Ectodermal cell (in vitro differentiated cells): ENCODE measurements around the gene AMBRA1.

Source experiments
- H3K27ac ChIP-seq: 2 replicates; pipeline ENCODE4 v1.7.0; 2013; ENCODE audit warnings: mild to moderate bottlenecking, low read depth, low read length; ENCODE audit not compliant: insufficient read depth, poor library complexity, severe bottlenecking
- H3K27me3 ChIP-seq: 2 replicates; pipeline ENCODE4 v1.7.0; 2013; ENCODE audit warnings: mild to moderate bottlenecking, low read length; ENCODE audit not compliant: insufficient read depth, control insufficient read depth, poor library complexity, severe bottlenecking
- H3K36me3 ChIP-seq: one replicate; pipeline ENCODE4 v1.7.0; 2013; ENCODE audit warnings: low read length; ENCODE audit not compliant: control insufficient read depth, insufficient read depth
- H3K4me1 ChIP-seq: one replicate; pipeline ENCODE4 v1.7.0; 2013; ENCODE audit warnings: low read length; ENCODE audit not compliant: control insufficient read depth, insufficient read depth
- H3K4me3 ChIP-seq: 2 replicates; pipeline ENCODE4 v1.7.0; 2013; ENCODE audit warnings: low read depth, low read length, control low read depth; ENCODE audit not compliant: insufficient read depth
- H3K9me3 ChIP-seq: 2 replicates; pipeline ENCODE4 v1.7.0; 2013; ENCODE audit warnings: mild to moderate bottlenecking, low read length, moderate library complexity; ENCODE audit not compliant: control insufficient read depth
- WGBS, 2 experiments: methylation state at CpG; one replicate each; pipeline ENCODE4 v1.1.7; 2013; ENCODE audit warnings: missing lambda C conversion rate in 2 of 2; 5-methylcytosine and 5-hydroxymethylcytosine counted together

The AMBRA1 gene

DNA sequence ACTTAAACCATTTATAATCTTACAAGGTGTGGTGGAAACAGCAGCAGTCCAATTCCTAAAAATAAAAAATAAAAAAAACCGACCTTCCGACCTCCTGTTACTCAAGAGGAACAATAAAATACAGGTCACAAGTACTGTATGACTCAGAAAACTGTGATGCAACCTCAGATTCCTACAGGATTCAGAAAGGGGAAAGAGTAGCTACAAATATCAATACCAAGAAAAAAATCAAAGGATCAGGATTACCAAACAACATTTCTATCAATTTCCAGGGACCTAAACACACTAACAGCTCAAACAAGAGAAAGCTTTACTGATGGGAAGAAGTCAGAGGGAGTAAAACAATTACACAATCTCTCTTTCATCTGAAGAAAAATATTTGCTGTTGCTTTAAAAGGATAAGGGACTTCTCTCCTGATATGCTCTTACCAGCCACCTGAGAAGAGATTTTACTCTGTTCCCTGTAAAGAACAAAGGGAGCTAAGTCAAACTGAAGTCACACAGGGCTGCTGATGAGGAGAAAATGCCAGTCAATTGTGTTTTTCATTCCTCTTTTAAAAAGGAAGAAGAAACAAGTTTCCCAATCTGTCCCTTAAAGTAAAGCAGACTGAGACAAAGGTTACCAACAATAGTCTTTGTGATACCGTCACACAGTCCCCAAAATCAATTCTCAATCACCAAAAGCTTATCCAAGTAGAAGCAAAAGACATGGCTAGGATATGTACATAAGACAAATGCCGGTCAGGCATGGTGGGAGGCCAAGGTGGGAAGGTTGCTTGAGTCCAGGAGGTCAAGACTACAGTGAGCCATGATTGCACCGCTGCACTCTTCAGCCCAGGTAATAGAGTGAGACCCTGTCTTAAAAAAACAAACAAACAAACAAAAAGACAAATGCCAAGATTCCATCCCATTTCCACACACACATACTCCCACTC is 39.3 kb downstream of the AMBRA1 start:
- H3K27me3 ChIP-seq, result no peaks in the 10 kb centered on the region
- no peaks in the 10 kb centered on the region for H3K9me3 ChIP-seq
- H3K36me3 ChIP-seq, result no peaks in the 10 kb centered on the region
- H3K4me3 ChIP-seq, result no peak overlapping the region
- WGBS, 2 experiments, result 56% methylated on average over 5 of the region's 5 CpGs
- H3K27ac ChIP-seq, result peak overlapping the region; percentile 80
- H3K4me1 ChIP-seq, result peaks cover 19% of the 10 kb centered on the region

DNA sequence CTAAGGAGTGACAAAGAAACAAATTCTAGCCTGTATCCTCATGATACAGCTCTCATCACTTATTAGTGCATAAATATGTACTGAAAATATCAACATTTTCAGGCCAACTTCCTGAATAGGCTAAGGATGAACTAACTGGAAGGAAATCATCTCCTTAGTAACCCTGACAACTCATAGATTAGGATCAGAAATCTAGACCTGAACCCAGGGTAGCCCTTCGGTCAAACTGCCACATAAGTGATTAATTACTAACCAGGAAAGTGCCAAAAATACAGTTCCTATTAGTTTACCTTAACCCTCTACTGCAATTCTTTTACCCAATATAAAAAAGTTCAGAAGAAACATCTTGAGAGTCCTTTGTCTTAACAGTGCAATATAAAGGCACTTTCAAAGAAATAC is 40.0 kb downstream of the AMBRA1 start:
- H3K36me3 ChIP-seq, result no peaks in the 10 kb centered on the region
- no peaks in the 10 kb centered on the region for H3K27me3 ChIP-seq
- no peaks in the 10 kb centered on the region for H3K9me3 ChIP-seq
- no peak overlapping the region for H3K4me3 ChIP-seq
- 92 to 100% methylated on average over 1 of the region's 1 CpG for WGBS, 2 experiments
- peaks cover 19% of the 10 kb centered on the region for H3K4me1 ChIP-seq
- peak overlapping the region; percentile 18 for H3K27ac ChIP-seq

DNA sequence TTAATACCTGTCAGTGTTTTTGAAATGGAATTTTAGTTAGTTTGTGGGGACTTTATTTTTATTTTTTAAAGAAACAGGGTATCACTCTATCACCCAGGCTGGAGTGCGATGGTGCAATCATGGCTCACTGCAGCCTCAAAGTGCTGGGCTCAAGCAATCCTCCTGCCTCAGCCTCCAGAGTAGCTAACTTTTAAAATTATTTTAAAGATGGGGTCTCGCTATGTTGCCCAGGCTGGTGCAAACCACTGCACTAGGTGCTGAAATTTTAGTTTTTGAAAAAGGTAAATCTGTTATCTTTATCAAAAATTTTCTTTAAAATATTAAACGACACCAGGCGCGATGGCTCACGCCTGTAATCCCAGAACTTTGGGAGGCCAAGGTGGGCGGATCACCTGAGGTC is 42.6 kb downstream of the AMBRA1 start:
- Histone ChIP-seq H3K9me3 (no peaks in the 10 kb centered on the region), H3K27ac (no peak overlapping the region), H3K36me3 (peaks cover 4% of the 10 kb centered on the region), H3K4me1 (peaks cover 19% of the 10 kb centered on the region), H3K4me3 (no peak overlapping the region), H3K27me3 (no peaks in the 10 kb centered on the region)
- 94% methylated on average over 7 of the region's 7 CpGs for WGBS, 2 experiments

DNA sequence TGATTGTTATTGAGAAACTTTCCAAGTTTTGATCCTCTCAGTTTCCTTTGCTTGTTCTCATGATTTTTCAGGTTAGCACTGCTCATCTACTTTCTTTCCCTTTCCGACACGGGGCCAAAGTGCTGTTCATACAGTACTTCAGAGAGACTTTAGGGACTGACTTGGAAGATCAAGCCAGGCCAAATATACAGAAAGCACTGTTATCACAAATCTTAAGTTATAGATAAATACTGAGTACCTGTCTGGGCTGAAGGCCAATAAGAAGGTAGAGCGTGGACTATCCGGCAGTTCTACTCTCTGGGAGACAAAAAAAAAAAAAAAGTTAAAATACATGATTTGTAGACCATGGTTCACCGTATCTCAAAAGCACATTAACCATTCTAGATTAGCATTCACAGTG is 46.2 kb downstream of the AMBRA1 start:
- Histone ChIP-seq H3K36me3 (peaks cover 16% of the 10 kb centered on the region), H3K4me1 (no peaks in the 10 kb centered on the region), H3K27ac (no peak overlapping the region), H3K4me3 (no peak overlapping the region), H3K9me3 (no peaks in the 10 kb centered on the region), H3K27me3 (no peaks in the 10 kb centered on the region)
- WGBS, 2 experiments, result 96 to 98% methylated on average over 5 of the region's 5 CpGs

DNA sequence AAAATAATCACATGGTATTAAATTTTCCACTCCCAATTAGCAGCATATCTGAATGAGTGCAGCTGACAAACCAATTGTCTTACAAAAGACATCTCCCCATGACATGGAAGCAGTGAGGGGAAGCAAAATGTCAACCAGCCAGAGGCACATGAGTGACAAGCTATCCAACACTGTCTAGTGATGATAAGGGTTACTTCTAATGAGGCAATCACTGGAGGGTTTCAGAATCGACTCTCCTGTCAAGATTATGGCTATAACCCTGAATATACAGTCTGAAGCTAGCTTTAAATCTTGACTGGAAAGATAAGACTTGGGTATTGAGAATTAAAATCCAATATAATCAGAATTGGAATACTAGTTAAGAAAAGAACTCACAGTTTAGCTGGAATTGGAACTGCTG is 50.3 kb downstream of the AMBRA1 start:
- WGBS, 2 experiments, result 100% methylated on average over 1 of the region's 1 CpG
- Histone ChIP-seq H3K36me3 (peaks cover 21% of the 10 kb centered on the region), H3K27me3 (no peaks in the 10 kb centered on the region), H3K27ac (no peak overlapping the region), H3K9me3 (no peaks in the 10 kb centered on the region), H3K4me1 (no peaks in the 10 kb centered on the region), H3K4me3 (no peak overlapping the region)

DNA sequence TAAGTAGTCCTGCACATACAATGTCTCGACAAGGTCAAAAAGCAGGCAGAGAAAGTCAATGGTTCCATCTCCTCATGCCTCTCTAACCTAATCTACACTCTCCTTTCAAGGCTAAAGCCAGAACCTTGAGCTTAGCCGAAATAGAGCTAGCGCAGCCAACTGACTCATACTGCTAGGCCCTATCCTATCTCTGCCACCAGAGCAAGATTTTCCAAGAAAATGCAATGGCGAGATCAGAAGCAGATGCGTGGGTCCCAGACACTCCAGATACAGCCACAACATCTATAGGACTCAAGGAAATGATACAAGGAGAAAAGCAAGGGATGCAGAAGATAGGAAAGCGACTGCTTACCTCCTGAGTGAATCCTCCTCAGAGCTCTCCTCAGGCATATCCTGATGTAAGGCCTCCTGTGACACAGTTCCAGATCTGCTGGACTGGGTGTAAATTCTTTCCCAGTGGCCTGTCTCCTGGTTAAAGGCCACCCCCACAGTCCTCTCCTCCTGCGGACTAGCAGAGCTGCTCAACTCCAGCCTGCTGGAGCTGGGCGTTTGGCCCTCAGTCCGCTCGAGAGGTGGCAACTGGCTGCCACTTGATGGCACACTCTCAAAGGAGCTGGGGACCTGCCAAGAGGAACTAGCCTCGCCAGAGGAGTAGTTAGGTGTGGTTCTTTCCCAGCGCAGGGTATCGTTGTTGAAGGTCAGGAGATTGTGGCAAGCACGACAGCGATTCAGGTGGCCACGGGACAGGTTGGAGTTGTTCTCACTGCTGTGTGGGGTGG is 52.0 kb downstream of the AMBRA1 start:
- Histone ChIP-seq H3K9me3 (no peaks in the 10 kb centered on the region), H3K36me3 (peaks cover 17% of the 10 kb centered on the region), H3K4me3 (no peak overlapping the region), H3K27ac (no peak overlapping the region), H3K4me1 (peaks cover under 1% of the 10 kb centered on the region), H3K27me3 (no peaks in the 10 kb centered on the region)
- WGBS, 2 experiments, result 92 to 95% methylated on average over 16 of the region's 16 CpGs

DNA sequence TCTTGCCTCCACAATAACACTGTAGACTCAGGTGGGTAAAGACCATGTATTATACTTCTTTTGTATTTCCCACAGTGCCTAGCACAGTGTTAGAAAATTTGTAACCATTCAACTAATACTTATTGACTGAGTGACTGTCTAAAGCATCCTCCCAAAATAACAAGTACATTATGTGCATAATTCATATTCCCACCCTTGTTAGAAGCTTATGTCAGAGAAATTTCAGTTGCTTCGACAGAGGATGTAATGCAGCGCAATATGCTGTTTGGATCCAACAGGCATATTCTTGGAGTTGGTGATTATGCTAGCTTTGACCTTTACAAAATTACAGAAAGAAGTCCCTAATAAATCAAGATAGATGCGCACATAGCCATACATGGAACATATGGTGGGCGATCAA is 53.0 kb downstream of the AMBRA1 start:
- Histone ChIP-seq H3K36me3 (peaks cover 17% of the 10 kb centered on the region), H3K4me1 (peaks cover 2% of the 10 kb centered on the region), H3K27ac (no peak overlapping the region), H3K27me3 (no peaks in the 10 kb centered on the region), H3K9me3 (no peaks in the 10 kb centered on the region), H3K4me3 (no peak overlapping the region)
- WGBS, 2 experiments, result 92 to 100% methylated on average over 4 of the region's 4 CpGs

DNA sequence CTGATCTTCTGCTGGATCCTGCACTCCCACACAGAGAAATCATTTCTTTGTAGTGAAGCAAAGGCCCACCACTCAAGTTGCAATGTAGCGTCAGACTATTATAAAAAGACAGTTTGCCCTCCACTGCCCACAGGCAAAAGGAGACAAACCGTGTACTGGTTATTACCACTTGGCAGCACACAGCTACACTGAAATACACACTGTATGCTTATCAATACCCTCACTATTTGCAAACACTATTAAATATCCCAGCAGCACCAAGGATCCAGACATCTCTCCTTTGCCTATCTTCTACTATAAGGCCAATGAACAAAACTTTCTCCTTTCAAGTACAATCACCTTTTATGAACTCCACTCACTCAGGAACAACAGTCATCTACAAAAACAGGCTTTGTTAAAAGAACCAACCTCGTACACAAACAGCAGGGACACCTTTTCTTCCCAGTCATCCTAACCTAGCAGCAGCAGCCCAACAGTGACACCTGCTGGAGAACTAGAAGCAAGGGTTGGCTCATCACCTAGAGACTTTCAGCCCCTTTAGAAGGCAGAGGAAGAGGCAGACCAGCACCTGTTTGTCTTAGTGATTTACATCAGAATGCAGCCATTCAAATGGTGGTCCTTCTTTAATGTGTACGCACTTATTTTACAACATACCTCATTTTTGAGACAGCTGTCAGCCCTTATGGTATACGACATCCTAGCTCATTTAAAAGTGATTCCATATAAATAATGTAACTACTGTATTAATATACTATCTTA is 56.1 kb downstream of the AMBRA1 start:
- H3K27ac ChIP-seq, result no peak overlapping the region
- no peak overlapping the region for H3K4me3 ChIP-seq
- no peaks in the 10 kb centered on the region for H3K9me3 ChIP-seq
- WGBS, 2 experiments, result 20% methylated on average over 4 of the region's 5 CpGs
- no peaks in the 10 kb centered on the region for H3K27me3 ChIP-seq
- H3K36me3 ChIP-seq, result peaks cover 5% of the 10 kb centered on the region
- peaks cover 2% of the 10 kb centered on the region for H3K4me1 ChIP-seq

DNA sequence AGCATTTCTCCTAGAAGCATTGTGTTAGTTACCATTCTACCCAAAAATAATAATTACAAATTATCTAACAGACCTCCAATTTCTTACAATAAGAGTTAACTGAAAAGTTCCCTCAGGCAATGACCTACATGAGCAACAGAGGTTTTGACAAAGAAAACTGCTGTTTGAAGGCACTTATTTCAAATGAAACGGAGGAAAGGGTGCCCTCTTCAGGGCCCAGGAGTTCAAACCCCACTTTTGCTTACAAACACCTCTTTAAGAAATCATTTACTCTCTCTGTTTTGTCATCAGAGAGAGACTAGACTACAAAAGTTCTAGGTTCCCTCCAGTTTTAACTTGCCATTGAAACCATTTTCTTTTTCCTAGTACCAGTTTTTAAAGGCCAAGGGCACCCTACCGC is 56.7 kb downstream of the AMBRA1 start:
- H3K9me3 ChIP-seq, result no peaks in the 10 kb centered on the region
- 39 to 48% methylated on average over 2 of the region's 2 CpGs for WGBS, 2 experiments
- H3K36me3 ChIP-seq, result peaks cover under 1% of the 10 kb centered on the region
- no peaks in the 10 kb centered on the region for H3K27me3 ChIP-seq
- no peak overlapping the region for H3K27ac ChIP-seq
- H3K4me3 ChIP-seq, result no peak overlapping the region
- H3K4me1 ChIP-seq, result peaks cover 2% of the 10 kb centered on the region

DNA sequence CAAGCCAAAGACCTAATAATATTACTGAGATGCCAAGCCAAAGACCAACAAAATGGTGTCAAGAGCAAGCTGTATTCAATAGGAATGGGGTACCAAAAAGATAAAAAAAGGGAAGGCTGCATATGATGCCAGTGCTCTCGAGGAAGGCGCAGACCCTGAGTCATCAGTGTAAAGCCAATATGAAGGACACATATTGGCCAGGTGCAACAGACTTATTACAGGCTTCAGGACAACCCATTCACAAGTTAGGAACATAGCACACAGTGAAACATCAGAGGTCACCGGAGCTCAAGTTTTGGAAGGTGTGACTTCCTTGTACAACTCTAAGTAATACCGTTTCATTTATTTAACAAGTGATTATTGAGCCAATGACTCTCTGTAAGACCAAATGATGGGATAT is 58.1 kb downstream of the AMBRA1 start:
- Histone ChIP-seq H3K27ac (no peak overlapping the region), H3K27me3 (no peaks in the 10 kb centered on the region), H3K4me3 (no peak overlapping the region), H3K9me3 (no peaks in the 10 kb centered on the region), H3K4me1 (peaks cover 2% of the 10 kb centered on the region), H3K36me3 (no peaks in the 10 kb centered on the region)
- 93 to 97% methylated on average over 3 to 4 of the region's 4 CpGs for WGBS, 2 experiments
